NCI-H1105 (cell line): Measurements from ENCODE around the gene GRAMD4.

Source experiments
- DNase-seq: peaks from one replicate; lab custom pipeline; 2025; lab: John Stamatoyannopoulos, UW

The GRAMD4 gene

GRCh38 chr22:46596819-46597218 lies 23.4 kb upstream of the GRAMD4 start:
- DNase-seq, result peak; percentile 60

GRCh38 chr22:46598224-46598623 lies 22.0 kb upstream of the GRAMD4 start:
- no peak for DNase-seq

- no peak for DNase-seq
Observed at GRCh38 chr22:46598737-46599424, 21.3 kb upstream of the GRAMD4 start.

DNA sequence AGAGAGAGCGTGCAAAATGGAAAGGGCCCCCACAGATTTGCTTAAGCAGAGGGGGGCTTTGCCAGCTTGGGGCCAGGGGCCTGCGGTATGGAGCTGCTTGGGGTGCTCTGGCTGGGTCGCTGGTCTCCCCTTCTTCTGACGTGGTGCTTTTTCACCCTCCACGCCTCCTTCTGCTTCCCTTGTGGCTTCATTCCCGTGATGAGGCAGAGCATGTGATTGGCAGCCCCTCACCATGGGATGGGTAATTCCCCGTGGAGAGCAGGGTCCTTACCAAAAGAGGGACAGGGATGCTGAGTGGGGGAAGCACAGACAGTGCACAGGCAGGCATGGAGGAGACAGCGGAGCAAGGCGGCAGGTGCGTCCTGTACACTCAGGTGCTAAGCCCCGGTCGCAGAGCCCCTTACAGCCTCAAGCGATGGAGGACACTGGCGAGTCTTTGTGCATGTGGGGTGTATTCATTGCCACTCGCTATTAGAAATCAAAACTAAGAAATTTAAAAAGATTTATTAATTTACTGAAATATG lies 19.9 kb upstream of the GRAMD4 start:
- no peak for DNase-seq

GRCh38 chr22:46602025-46602424 lies 18.2 kb upstream of the GRAMD4 start:
- no peak for DNase-seq

DNA sequence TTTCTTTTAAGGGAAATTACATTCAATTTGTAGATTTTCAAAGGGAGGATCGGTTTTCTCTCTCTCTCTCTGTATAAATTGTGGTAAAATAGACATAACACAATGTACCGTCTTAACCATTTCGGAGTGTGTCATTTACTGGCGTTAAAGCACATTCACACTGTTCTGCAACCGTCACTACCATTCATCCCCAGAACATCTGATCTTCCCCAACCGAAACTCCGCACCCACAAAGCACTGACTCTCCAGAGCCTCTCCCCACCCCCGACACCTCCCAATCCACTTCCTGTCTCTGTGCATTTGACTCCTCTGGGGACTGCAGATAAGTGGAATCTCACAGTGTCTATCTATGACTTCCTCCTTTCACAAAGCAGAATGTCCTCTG lies 15.9 kb upstream of the GRAMD4 start:
- no peak for DNase-seq

DNA sequence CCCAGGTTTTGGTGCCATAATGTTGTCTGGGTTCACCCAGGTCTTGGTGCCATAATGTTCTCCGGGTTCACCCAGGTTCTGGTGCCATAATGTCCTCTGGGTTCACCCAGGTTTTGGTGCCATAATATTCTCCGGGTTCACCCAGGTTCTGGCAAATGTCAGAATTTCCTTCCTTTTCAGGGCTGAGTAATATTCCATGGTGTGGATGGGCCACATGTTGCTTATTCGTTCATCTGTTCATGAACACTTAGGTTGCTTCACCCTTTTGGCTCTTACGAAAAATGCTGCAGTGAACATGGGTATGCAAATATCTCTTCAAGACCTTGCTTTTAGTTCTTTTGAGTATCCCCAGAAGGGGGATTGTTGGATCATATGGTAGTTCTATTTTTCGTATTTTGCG lies 15.1 kb upstream of the GRAMD4 start:
- no peak for DNase-seq

DNA sequence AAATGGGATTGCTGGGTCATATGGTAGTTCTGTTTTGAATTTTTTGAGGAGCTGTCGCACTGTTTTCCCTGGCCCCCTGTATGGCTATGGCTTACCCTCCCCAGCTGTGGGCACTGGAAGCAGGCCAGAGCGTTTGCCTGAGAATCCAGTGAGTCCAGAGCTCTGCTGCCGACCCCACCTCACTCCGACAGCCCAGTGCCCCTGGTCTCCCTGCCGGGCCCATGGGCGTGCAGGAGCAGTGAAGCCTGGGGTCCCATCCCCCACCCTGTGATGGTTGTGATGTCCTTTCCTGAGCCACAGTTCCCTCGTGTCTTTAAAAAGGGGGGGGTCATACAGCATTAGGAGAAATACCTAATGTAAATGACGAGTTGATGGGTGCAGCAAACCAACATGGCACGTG lies 13.3 kb upstream of the GRAMD4 start:
- no peak for DNase-seq

DNA sequence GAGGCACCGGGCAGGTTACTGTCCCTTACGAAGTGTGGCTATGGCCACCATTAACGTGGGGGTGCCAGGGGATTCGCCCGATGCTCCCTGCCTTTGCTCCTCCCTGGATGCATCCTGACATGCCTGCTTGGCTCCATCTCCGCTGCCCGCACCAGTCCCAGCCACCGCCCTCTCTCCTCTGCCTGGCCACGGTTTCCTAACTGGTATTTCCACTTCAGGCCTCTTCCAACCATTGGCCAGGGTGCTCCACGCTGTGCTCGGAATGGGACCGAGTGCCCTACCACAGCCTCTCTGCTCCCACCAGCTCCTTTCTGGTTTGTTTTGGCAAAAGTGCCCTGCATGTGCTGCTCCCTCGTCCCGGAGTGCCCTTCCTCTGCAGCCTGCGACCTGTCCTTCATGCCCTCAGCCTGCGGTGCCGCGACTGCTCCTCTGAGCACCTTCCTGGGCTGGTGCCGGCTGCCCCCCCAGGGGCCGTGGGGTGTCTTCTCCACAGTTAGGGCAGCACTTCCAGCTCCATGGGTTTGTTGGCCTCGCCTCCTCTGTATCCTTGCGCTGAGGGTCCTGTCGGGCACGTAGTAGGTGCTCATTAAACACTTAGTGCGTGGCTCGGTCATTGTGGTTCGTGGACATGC lies 12.6 kb upstream of the GRAMD4 start:
- no peak for DNase-seq

- DNase-seq, result no peak
Observed at GRCh38 chr22:46609175-46609690, 11.0 kb upstream of the GRAMD4 start.

DNA sequence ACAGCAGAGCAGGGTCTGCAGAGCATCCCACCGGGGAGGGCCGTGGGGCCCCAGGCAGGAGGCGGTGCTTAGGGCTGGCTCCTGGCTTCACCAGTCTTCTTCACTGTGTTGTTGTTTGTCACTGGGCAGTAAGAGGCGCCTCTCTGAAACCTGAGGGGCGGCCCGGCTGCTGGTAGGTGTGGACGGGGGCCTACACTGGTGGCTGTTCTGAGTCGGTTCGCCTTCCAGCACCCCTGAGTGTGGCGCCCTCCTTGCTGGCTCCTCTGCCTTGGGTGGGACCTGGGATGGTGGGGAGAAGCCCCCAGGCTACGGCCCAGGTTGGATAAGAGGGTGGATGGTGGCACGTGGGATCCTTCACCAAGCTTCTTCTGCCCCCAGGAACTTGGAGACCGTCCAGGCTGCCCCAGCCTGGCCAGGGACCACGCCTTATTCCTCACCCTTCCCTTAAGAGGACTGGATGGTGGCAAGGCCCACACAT lies 10.4 kb upstream of the GRAMD4 start:
- no peak for DNase-seq

DNA sequence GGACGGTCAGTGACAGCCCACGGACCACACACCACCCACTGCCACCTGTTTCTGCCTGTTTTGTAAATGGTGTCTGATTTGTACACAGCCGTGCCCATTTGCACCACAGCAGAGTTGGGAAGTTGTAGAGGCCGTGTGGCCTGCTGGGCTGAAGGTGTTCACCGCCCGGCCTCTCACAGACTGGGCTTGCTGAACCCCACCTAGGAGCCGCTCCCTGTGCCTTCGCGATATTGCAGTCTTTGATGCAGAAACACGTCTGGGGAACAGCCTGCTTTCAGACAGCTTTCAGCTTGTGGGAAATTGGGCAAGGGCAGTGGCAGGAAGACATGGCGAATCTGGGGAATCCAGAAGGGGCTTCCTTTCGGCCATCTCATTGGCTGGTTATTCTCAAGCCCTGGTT lies 9.8 kb upstream of the GRAMD4 start:
- no peak for DNase-seq

DNA sequence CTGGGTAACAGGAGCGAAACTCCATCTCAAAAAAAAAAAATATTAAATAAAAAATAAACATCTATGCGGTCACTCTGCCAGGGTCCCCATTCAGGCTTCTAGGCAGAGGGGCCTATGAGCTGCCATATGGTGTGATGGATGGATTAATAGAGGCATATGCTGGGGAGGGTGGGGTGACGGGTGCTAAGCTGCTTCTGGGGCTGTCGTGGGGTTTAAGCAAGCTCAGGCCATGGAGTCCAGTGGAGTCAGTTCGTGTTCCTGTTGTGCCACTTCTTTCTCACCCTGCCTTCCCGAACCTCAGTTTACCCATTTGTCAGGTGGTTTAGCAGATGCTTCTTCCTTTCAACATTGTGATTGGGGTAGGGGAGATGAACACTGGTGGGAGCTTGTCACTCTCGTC lies 9.0 kb upstream of the GRAMD4 start:
- DNase-seq, result no peak

GRCh38 chr22:46612341-46612903 lies 7.8 kb upstream of the GRAMD4 start:
- no peak for DNase-seq

DNA sequence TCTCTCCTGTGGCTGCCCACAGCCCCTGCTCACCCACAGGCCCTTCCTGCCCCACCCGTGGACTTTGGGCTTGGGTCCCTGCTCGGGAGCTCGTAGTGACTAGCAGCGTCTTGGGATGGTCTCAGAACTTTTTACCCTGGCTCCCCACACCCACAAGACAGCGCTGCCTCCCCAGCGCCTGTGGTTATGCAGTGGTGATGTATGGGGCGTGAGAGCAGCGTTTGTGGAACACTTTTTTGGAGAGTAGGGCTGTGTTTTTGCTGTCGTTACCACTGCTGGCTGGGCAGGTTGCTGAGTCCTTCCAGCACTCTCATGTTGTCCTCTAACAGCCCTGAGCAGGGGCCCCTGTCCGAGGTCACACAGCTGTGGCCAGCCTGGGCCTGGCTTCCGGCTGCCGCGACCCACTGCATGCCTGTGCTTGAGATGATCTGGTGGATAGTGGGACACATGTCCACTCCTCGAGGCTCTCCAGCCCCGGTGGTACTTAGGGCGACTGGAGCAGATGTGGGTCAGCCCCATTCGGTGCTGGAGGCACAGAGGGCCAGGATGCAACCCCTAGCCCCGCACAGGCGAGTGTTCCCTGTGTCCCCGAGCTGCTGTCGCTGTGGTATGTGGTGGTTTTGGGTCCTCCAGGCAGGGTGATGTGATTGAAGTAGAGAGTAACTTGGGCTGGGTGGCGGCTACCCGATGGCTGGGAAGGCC lies 7.1 kb upstream of the GRAMD4 start:
- no peak for DNase-seq

DNA sequence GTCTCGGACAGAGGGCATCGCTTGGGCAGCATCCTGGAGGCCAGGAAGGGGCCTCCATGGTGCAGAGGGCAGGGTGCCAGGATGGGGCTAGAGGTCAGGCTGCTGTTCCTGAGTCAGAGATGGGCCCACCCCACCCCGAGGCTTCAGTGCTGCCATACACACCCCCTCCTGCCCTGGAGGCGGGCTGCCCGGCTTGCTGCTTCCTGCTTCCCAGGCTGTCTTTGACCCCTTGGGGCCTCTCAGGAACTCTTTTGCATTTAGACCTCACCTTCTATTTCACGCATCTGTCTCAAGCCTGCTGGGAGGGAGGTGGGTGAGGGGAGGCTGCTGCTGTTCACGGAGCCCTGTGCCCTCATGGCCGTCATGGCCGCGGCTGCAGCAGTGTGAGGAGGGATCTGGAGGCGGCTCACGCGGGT lies 6.6 kb upstream of the GRAMD4 start:
- DNase-seq, result no peak

DNA sequence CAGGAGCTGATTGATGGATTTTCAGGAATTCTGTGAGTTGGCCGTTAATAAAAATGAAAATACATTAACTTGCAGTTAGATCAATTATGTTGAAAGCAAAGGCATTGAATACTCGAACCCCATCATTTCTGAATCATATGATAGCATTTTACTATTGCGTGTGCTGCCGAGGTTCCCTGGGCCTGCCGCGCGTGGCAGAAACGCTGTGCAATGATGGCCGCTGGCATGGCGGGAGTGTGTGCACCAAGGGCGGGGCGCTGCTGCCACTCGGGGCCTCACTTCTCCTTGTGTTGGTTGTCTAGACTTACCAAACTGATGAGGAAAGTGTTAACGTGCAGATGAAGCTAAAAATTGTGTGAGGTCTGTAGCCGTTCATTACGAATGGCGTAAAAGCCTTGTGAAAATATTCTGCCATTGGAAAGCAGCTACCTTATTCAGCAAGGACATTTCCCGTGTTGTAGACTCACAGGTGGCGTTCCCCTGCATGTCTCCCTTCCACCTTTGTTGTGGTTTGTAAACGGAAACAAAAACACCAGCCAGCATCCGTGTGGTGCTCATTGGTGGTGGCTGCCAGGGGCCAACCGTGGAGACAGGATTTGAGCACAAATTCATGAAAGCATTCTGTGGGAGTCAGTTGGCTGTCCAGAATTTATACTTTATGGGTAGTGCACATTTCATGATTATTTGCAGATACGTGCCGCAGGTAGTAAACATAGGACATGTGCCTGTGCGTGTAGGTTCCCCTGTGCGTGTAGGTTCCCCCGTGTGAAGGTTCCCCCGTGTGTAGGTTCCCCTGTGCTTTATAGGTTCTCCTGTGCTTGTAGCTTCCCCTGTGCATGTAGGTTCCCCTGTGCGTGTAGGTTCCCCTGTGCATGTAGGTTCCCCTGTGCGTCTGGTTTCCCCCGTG lies 5.9 kb upstream of the GRAMD4 start:
- DNase-seq, result no peak

DNA sequence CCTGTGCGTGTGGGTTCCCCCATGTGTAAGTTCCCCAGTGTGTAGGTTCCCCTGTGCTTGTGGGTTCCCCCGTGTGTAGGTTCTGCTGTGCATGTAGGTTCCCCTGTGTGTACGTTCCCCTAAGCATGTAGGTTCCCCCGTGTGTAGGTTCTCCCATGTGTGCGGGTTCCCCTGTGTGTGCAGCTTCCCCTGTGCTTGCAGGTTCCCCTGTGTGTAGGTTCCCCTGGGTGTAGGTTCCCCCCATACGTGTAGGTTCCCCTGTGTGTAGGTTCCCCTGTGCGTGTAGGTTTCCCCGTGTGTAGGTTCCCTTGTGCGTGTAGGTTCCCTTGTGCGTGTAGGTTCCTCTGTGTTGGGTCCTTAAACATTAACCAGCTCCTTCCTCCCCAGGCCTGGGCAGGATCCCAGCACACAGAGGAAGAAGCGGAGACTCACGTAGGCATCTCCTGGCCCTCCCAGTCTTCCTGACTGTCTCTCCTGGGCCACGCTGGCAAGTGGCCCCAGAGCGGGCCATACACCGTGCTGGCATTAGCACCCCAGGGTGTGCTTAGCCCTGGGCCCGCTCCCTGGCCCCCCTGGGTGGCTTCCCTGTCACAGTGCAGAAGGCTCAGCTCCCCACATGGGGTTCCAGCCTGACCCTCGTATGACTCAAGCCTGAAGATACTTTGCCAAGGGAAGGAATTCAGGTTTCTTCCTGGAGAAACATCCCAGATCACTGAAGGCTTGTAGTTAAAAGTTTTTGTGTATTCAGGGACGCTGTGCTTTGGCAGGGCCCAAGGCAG lies 2.8 kb upstream of the GRAMD4 start:
- DNase-seq, result no peak

DNA sequence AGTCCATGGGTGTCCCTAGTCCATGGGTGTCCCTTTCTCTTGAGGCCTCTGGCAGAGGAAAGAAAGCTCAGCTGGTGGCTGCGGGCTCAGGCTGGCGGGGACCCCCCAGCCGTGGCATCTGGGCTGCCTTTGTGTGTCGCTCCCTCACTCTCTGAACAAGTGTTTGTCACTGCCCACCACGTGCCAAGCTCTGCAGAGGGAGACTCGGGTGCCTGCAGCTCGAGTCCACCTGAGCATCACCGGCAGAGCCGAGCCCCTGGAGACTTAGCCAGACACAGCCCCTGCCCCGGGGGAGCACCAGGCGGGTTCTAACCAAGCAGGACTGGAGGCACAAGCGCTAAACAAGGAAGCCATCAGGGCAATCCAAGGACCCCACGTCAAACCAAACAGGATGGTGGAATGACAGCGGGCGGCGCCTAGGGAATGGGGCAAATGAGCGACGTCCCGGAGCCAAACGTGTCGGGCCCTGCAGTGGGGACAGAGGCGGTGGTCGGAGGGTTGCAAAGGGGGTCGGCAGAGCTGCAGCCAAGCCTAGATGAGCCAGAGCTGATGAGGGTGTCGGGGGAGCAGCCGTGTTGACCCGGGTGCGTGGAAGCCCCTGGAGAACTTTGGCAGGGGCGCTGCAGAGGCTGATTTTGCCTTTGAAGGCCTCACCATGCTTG lies 2.1 kb upstream of the GRAMD4 start:
- no peak for DNase-seq

GRCh38 chr22:46618667-46619066 lies 1.5 kb upstream of the GRAMD4 start:
- DNase-seq, result no peak
